Stimulated activated CD4-positive, alpha-beta T cell treated with anti-CD3 and anti-CD28 coated beads, TNF-alpha, amount 100 ng/mL, for 1 hour (primary cell): ENCODE results near the gene ANKRD50.

Experiments used
- DNase-seq, 3 donors: peaks; one replicate each; pipeline ENCODE4 v3.0.0-alpha.2; 2020; ENCODE audit warnings: low read depth in 3 of 3, low spot score in 1 of 3

Gene ANKRD50

GRCh38 chr4:124712372-124713184, at the start of gene ANKRD50:
TSS of gene ANKRD50 (minus strand) at chr4:124712732. CDS start at chr4:124710511, 2,221 bp downstream.
- DNase-seq, result peak in 2 of 3 donors; percentile 34 to 42

GRCh38 chr4:124757126-124757525, 44.6 kb upstream of the ANKRD50 start:
- no peak for DNase-seq

GRCh38 chr4:124754681-124755080, 42.1 kb upstream of the ANKRD50 start:
- no peak for DNase-seq

DNA sequence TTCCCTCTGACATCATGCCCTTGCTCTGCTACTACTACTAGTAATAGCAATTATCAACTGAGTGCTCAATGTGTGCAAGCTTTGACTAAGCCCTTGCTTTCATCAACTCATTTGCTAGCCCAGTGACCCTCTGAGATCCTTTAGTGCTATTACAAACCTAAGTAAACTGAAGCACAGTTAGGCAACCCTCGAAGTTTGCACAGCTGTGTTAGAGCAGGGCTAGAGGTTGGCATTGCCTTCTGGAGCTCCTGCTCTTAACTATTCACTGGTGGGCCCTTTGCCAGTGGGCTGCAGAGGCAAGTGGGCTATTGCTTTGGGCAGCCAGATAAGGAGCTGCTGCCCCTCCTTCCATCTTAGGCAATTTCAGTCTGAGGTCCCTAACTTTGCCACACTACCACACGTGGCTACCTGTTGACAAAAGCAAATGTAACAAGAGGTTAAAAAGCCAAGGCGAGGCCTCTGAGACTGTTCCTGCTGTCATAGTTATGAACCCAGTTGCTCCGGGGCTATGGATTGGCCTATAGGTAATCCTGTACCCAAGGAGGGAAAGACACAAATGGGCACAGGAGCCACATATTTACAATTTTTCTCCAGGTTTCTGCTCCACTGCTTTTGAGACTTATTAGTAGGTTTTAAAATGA, 41.5 kb upstream of the ANKRD50 start:
- DNase-seq, result no peak

GRCh38 chr4:124749421-124749820, 36.9 kb upstream of the ANKRD50 start:
- no peak for DNase-seq

GRCh38 chr4:124748965-124749364, 36.4 kb upstream of the ANKRD50 start:
- no peak for DNase-seq

DNA sequence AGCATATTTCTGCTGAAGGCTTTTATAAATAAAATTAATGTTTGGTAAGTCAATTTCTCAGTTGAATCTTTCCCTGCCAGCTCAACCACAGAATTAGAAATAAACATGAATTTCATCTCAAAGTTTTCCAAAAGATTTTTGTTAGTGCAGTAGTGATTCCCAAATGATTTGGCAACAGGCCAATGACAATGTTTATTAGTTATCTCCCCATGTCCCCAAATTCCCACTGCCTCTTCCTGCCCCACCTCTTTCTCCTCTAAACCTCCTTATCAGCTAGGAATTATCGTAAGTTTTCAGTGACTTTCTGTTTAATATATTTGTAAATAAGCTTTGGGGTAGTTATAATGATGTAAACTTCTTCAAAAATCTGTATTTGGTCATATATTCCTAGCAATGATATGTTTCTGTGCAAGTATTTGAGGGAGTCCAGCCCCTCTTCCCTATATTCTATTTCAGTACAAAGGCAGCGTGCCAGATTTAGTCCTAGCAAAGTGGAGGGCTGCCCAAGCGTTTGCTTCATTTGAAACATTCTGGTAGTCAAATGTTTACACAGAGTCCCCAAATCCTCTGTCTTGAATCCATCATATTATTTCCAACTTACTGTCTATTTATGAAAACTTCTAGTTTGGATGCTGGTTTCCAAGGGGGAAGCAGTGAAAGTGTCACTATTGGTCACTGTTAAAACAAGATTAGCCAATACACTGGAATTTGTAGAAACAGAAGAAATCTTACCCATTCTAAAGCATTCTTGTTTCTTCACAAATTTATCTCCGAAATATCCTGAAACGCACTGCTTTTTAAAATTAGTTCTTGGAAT, 33.7 kb upstream of the ANKRD50 start:
- no peak for DNase-seq

GRCh38 chr4:124743711-124744110, 31.2 kb upstream of the ANKRD50 start:
- DNase-seq, result no peak

GRCh38 chr4:124740501-124740900, 28.0 kb upstream of the ANKRD50 start:
- no peak for DNase-seq

GRCh38 chr4:124738994-124739393, 26.5 kb upstream of the ANKRD50 start:
- no peak for DNase-seq

DNA sequence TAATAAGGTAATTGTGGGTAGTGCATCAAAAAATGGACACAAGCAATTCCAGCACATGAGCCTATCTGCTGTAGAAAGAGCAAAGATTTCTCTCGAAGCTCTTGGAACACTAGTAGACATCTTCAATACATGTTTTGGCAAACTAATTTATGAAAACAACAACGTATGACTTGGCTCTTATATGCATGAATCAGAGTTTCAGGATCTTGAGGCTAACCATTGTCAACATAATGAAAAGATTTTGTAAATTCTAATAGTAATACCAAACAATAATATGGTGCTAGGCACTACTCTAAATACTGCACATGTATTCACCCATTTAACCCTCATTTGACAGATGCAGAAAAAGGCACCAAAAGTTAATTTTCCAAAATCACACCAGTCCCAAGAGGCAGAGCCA, 25.1 kb upstream of the ANKRD50 start:
- DNase-seq, result no peak

DNA sequence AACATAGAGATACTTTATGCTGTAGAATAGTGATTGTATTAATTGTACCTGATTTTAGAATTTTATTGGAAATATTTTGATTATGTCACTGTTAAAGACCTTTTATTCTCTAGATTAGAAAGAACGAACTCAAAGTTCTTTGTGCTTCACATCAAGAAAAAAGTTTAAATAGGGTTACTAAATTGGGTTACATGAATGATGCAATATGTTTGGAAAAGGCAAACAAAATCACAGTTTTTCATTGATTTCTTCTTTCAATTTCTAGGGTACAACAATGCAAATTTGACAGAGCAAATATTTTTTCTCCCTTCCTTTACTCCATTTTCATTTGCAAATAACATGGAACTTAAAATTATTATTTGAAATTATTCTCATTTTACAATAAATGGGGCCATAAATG, 24.0 kb upstream of the ANKRD50 start:
- DNase-seq, result no peak

DNA sequence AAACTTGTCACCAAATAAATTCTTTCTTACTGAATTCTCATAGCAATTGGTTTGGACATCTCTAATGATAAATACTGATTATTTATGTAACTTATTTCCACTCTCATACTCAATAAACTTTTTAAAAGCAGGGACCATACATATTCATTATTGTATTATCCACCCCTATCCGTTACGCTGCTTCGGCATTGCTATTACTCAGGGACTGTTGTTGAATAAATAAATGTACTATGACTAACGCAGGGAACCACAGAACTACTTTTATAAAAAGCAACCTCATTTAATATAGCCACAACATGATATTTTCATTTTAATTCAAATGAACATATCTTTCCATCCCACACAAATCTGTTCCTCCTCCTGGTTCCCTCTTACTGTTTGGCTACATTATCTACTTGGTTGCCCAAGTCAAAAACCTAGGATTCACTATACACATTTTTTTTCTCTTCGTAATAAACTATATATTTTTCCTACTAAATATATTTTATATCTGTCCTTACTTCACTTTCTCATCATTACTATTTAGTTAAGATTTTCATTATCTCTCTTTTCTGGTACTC, 14.9 kb upstream of the ANKRD50 start:
- no peak for DNase-seq

GRCh38 chr4:124726269-124726668, 13.7 kb upstream of the ANKRD50 start:
- DNase-seq, result no peak

DNA sequence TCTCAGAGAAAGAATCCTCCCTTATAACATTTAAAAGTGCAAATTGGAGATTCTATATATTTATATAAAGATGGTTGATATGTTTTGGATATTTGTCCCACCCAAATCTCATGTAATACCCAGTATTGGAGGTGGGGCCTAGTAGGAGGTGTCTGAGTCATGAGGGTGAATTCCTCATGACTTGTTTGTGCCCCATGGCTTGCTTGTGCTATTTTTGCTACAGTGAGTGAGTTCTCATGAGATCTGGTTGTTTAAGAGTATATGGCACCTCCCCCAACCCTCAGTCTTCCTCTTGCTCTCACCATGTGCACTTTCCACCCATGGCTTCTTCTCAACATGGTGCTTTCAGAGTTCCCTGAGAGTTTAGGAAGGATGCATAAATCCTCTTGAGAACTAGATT, 9.5 kb upstream of the ANKRD50 start:
- DNase-seq, result no peak

- DNase-seq, result no peak
These were observed 4.6 kb upstream of the ANKRD50 start for GRCh38 chr4:124717101-124717500.

DNA sequence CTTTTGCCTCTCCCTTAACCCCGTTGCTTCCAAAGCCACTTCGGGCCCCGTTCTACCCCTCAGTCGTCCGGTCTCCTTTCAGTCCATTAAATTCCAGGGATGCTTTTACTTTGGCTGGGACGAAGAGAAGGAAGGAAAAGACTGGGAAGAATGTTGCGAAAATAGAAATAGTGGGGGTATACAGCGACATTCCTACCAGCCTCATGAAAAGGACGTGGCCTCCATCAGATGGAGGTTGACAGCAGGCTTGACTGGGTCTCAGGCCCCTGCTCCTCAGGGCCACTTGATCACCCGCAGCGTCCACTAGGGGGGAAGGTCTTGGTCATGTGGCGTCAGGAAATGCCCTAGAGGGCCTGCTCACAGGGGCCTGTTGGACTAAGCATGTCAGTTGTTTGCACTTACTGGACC, 657 bp upstream of the ANKRD50 start:
- DNase-seq, result no peak

DNA sequence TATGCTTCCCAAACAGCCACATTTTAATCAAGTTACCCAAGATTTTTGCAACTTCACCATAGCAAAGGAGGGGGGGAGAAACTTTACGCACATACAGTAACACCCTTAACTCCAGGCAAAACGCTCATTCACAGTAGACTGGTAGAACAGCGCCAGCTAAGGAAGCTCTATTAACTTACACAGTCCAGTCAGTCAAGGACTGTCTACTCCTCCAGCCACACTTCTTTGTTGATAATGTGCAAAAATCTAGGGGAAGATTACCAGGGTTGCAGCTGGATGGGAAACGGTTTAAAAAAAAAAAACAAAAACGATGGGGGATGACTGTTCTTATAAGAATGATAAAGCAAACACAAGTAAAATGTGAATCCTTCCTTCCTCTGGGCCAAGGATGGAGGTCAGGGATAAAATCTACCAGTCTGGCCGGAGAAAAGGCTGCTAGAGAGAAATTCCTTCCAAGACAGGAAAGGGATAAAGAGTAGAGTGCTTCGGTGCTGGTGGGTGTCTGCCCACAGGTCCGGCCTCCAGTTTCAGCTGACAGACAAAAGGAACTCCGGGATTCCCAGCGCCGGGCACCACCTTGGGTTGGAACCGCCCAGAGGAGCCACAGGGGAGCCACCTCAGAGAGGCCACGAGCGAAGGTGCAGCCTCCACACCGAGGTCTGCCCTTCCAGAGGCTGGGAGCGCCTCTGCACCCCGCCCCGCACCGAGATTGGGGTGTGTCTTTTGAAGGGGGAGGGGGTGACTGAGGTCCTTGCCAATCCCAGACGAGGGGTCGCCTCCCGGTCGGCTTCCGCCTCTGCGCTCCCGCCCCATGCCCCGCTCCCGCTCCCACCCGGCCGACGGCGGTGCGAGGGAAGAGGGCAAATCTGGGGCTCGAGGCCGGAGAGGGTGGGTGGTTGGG, 811 bp downstream of the ANKRD50 start:
- DNase-seq, result no peak

- DNase-seq, result no peak
These were observed 1.6 kb downstream of the ANKRD50 start for GRCh38 chr4:124710911-124711310.

GRCh38 chr4:124710015-124710741, 2.4 kb downstream of the ANKRD50 start:
- DNase-seq, result no peak
